Measurements from ENCODE around the gene PUSL1. TPM values are rescaled to one million over a fixed set of nuclear protein-coding genes. Genes with fewer than 3 reads are reported as not detected.
"Not testable (repeated sequence)": the region's sequence is repeated elsewhere in the genome, so short reads cannot be mapped to it uniquely, and the experiment has no call there.

PUSL1 gene
- total and polyA plus RNA-seq, 2 donors (not counting 1 experiment from before 2014, with no cell fraction given) = 15.7 to 25.8 TPM

DNA sequence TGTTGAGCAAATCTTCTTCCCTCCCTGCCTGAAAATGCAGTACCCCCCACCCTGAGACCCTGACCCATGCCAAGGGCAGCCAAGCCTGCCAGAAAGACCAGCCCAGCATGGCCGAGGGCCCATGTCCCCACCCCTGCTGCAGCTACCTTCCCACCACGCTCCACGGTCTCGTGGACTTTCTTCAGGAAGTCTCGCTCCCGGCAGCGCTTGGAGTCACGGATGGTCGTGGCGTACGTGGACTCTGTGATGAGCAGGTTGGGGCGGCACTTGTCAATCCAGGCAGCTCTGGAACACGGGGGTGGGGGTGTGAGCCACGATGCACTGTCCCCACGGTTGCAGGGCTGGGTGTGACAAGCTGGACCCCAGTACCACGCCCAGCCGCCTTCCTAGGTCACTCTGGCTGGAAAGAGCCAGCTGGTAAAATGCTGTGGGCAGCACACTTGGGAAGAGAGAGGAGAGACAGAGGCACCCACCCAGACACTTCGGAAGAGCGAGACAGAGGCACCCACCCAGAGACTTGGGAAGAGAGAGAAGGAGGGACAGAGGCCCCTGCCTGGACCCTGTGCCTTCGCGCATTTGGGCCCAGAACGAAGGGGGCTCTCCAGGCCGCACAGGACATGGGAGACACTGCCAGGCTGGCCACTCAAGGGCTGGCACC lies 6.4 kb downstream of the PUSL1 start:
- Histone ChIP-seq H3K9me3 (ENCODE audit: control extremely low read depth in 1 of 3, control insufficient read depth in 2 of 3, insufficient read depth in 1 of 3, low read length in 2 of 3) (no peaks in the 10 kb centered on the region), H3K27ac (ENCODE audit: low read length in 2 of 2) (no peak overlapping the region), H3K4me2 (replicated peaks; ENCODE audit: low read depth, low read length, poor library complexity, severe bottlenecking) (no peak overlapping the region), H3K36me3 (replicated peaks in 1 of 2; ENCODE audit: control extremely low read depth in 1 of 2, control insufficient read depth in 1 of 2, extremely low read depth in 1 of 2, insufficient read depth in 2 of 2, low read length in 1 of 2) (peaks cover 0 to 50% of the 10 kb centered on the region in 2 experiments), H3K4me1 (ENCODE audit: control insufficient read depth in 2 of 2, insufficient read depth in 2 of 2, low read length in 2 of 2) (peaks cover 0 to under 1% of the 10 kb centered on the region in 2 donors), H3K9ac (ENCODE audit: low read length) (no peak overlapping the region), H3K4me3 (ENCODE audit: control extremely low read depth in 1 of 5, extremely low read depth in 1 of 5, insufficient read depth in 1 of 5, low read depth in 2 of 5, low read length in 4 of 5) (no peak overlapping the region), H3K27me3 (replicated peaks in 1 of 4; ENCODE audit: control extremely low read depth in 1 of 4, control insufficient read depth in 3 of 4, insufficient read depth in 4 of 4, low read length in 3 of 4) (no peaks in the 10 kb centered on the region), H3K79me2 (ENCODE audit: control insufficient read depth, insufficient read depth, low read length) (peaks cover 13% of the 10 kb centered on the region), H2AFZ (ENCODE audit: insufficient read depth, low read depth, low read length, poor library complexity, severe bottlenecking) (no peak overlapping the region), H4K20me1 (ENCODE audit: control insufficient read depth, insufficient read depth, low read length, poor library complexity, severe bottlenecking) (peaks cover 18% of the 10 kb centered on the region)
- no peaks in the 10 kb centered on the region for H3K4me1 Mint-ChIP-seq
- 97% methylated on average over 19 of the region's 23 CpGs for WGBS (ENCODE audit: insufficient coverage)
- CTCF ChIA-PET = no interaction called here
- no peaks in the 10 kb centered on the region for H3K9me3 Mint-ChIP-seq (ENCODE audit: insufficient read depth)
- H3K27me3 Mint-ChIP-seq = no peaks in the 10 kb centered on the region
- ATAC-seq (ENCODE audit: low read depth) = no peak
- DNase-seq = no peak
- H3K27ac Mint-ChIP-seq = no peak overlapping the region
- POLR2A ChIA-PET = no interaction called here
- H3K4me3 Mint-ChIP-seq = no peak overlapping the region
- no peak for TF ChIP-seq EZH2 (IDR thresholded peaks at IDR 0.05; ENCODE audit: borderline replicate concordance, insufficient read depth, low read depth, low read length, poor library complexity, severe bottlenecking)
- TF ChIP-seq, protein P1, sequence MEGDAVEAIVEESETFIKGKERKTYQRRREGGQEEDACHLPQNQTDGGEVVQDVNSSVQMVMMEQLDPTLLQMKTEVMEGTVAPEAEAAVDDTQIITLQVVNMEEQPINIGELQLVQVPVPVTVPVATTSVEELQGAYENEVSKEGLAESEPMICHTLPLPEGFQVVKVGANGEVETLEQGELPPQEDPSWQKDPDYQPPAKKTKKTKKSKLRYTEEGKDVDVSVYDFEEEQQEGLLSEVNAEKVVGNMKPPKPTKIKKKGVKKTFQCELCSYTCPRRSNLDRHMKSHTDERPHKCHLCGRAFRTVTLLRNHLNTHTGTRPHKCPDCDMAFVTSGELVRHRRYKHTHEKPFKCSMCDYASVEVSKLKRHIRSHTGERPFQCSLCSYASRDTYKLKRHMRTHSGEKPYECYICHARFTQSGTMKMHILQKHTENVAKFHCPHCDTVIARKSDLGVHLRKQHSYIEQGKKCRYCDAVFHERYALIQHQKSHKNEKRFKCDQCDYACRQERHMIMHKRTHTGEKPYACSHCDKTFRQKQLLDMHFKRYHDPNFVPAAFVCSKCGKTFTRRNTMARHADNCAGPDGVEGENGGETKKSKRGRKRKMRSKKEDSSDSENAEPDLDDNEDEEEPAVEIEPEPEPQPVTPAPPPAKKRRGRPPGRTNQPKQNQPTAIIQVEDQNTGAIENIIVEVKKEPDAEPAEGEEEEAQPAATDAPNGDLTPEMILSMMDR (IDR thresholded peaks at IDR 0.05) = no peak
- intact Hi-C loops (cut with micrococcal nuclease) = no loop called here

DNA sequence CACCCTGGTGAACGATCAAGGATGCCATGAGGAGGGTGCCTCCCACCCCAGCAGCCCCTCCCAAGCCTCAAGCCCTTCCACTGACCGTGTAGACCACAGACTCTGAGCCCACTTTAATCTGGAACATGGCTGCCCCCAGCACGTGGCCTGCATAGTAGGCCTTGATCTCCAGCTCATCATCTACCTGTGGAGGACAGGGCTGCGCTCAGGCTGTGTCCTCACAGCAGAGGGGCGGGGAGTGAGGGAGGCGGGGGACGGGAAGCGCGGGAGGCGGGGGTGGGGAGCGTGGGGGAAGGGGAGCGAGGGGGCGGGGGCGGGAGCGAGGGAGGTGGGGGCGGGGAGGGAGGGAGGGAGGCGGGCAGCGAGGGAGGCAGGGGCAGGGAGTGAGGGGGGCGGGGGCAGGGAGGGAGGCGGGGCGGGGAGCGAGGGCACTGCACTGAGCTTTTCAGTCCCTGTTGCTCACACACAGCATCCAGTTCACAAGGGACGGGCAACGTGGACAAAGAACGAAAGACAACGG lies 7.1 kb downstream of the PUSL1 start:
- intact Hi-C loops (cut with micrococcal nuclease) = no loop called here
- no peak overlapping the region for H3K4me2 ChIP-seq (replicated peaks; ENCODE audit: low read depth, low read length, poor library complexity, severe bottlenecking)
- DNase-seq (no peak), ATAC-seq (ENCODE audit: low read depth) (no peak)
- H3K9ac ChIP-seq (ENCODE audit: low read length) = no peak overlapping the region
- no peak for TF ChIP-seq EZH2 (IDR thresholded peaks at IDR 0.05; ENCODE audit: borderline replicate concordance, insufficient read depth, low read depth, low read length, poor library complexity, severe bottlenecking)
- TF ChIP-seq, protein P1 (IDR thresholded peaks at IDR 0.05) = no peak
- no peak overlapping the region for H2AFZ ChIP-seq (ENCODE audit: insufficient read depth, low read depth, low read length, poor library complexity, severe bottlenecking)
- H3K27ac ChIP-seq (ENCODE audit: low read length in 2 of 2) = no peak overlapping the region
- Mint-ChIP-seq H3K4me1 (peaks cover 2% of the 10 kb centered on the region), H3K27me3 (no peaks in the 10 kb centered on the region), H3K9me3 (ENCODE audit: insufficient read depth) (no peaks in the 10 kb centered on the region), H3K4me3 (no peak overlapping the region), H3K27ac (no peak overlapping the region)
- H3K4me3 ChIP-seq (ENCODE audit: control extremely low read depth in 1 of 5, extremely low read depth in 1 of 5, insufficient read depth in 1 of 5, low read depth in 2 of 5, low read length in 4 of 5) = no peak overlapping the region
- ChIA-PET POLR2A (no interaction called here), CTCF (no interaction called here)
- H3K79me2 ChIP-seq (ENCODE audit: control insufficient read depth, insufficient read depth, low read length) = peaks cover 20% of the 10 kb centered on the region
- H3K9me3 ChIP-seq (ENCODE audit: control extremely low read depth in 1 of 3, control insufficient read depth in 2 of 3, insufficient read depth in 1 of 3, low read length in 2 of 3) = no peaks in the 10 kb centered on the region
- peaks cover 19% of the 10 kb centered on the region for H4K20me1 ChIP-seq (ENCODE audit: control insufficient read depth, insufficient read depth, low read length, poor library complexity, severe bottlenecking)
- H3K4me1 ChIP-seq (ENCODE audit: control insufficient read depth in 2 of 2, insufficient read depth in 2 of 2, low read length in 2 of 2) = no peaks in the 10 kb centered on the region
- H3K36me3 ChIP-seq (replicated peaks in 1 of 2; ENCODE audit: control extremely low read depth in 1 of 2, control insufficient read depth in 1 of 2, extremely low read depth in 1 of 2, insufficient read depth in 2 of 2, low read length in 1 of 2) = peaks cover 0 to 55% of the 10 kb centered on the region in 2 experiments
- WGBS (ENCODE audit: insufficient coverage) = 92% methylated on average over 6 of the region's 26 CpGs
- H3K27me3 ChIP-seq (replicated peaks in 1 of 4; ENCODE audit: control extremely low read depth in 1 of 4, control insufficient read depth in 3 of 4, insufficient read depth in 4 of 4, low read length in 3 of 4) = no peaks in the 10 kb centered on the region

DNA sequence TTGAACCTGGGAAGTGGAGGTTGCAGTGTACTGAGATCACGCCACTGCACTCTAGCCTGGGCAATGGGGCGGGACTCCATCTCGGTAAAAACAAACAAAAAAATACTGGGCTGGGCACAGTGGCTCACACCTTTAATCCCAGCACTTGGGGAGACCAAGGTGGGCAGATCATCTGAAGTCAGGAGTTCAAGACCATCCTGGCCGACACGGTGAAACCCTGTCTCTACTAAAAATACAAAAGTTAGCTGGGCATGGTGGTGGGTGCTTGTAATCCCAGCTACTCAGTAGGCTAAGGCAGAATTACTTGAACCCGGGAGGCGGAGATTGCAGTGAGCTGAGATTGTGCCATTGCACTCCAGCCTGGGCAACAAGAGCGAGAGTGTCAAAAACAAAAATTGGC lies 7.8 kb downstream of the PUSL1 start:
- intact Hi-C loops (cut with micrococcal nuclease) = not testable (repeated sequence)

More for the DNA sequence above, 7.8 kb downstream of the PUSL1 start:
- Histone ChIP-seq H3K79me2 (ENCODE audit: control insufficient read depth, insufficient read depth, low read length) (peaks cover 27% of the 10 kb centered on the region), H3K36me3 (replicated peaks in 1 of 2; ENCODE audit: control extremely low read depth in 1 of 2, control insufficient read depth in 1 of 2, extremely low read depth in 1 of 2, insufficient read depth in 2 of 2, low read length in 1 of 2) (peaks cover 0 to 53% of the 10 kb centered on the region in 2 experiments), H4K20me1 (ENCODE audit: control insufficient read depth, insufficient read depth, low read length, poor library complexity, severe bottlenecking) (peaks cover 26% of the 10 kb centered on the region)
- H3K4me3 Mint-ChIP-seq; H3K4me3 ChIP-seq (ENCODE audit: control extremely low read depth in 1 of 5, extremely low read depth in 1 of 5, insufficient read depth in 1 of 5, low read depth in 2 of 5, low read length in 4 of 5); DNase-seq; H3K4me2 ChIP-seq (replicated peaks; ENCODE audit: low read depth, low read length, poor library complexity, severe bottlenecking); CTCF ChIA-PET; H3K27ac ChIP-seq (ENCODE audit: low read length in 2 of 2); H3K9ac ChIP-seq (ENCODE audit: low read length); ATAC-seq (ENCODE audit: low read depth); H3K9me3 Mint-ChIP-seq (ENCODE audit: insufficient read depth); H3K27me3 ChIP-seq (replicated peaks in 1 of 4; ENCODE audit: control extremely low read depth in 1 of 4, control insufficient read depth in 3 of 4, insufficient read depth in 4 of 4, low read length in 3 of 4); H3K4me1 Mint-ChIP-seq; H3K9me3 ChIP-seq (ENCODE audit: control extremely low read depth in 1 of 3, control insufficient read depth in 2 of 3, insufficient read depth in 1 of 3, low read length in 2 of 3); H3K4me1 ChIP-seq (ENCODE audit: control insufficient read depth in 2 of 2, insufficient read depth in 2 of 2, low read length in 2 of 2); H3K27me3 Mint-ChIP-seq; H2AFZ ChIP-seq (ENCODE audit: insufficient read depth, low read depth, low read length, poor library complexity, severe bottlenecking); H3K27ac Mint-ChIP-seq; POLR2A ChIA-PET: not testable (repeated sequence)
- WGBS (ENCODE audit: insufficient coverage) = 95% methylated on average over 5 of the region's 8 CpGs

Data from B cell (primary cell).